ENCODE results near the gene HSP90AB1.

HSP90AB1 gene

DNA sequence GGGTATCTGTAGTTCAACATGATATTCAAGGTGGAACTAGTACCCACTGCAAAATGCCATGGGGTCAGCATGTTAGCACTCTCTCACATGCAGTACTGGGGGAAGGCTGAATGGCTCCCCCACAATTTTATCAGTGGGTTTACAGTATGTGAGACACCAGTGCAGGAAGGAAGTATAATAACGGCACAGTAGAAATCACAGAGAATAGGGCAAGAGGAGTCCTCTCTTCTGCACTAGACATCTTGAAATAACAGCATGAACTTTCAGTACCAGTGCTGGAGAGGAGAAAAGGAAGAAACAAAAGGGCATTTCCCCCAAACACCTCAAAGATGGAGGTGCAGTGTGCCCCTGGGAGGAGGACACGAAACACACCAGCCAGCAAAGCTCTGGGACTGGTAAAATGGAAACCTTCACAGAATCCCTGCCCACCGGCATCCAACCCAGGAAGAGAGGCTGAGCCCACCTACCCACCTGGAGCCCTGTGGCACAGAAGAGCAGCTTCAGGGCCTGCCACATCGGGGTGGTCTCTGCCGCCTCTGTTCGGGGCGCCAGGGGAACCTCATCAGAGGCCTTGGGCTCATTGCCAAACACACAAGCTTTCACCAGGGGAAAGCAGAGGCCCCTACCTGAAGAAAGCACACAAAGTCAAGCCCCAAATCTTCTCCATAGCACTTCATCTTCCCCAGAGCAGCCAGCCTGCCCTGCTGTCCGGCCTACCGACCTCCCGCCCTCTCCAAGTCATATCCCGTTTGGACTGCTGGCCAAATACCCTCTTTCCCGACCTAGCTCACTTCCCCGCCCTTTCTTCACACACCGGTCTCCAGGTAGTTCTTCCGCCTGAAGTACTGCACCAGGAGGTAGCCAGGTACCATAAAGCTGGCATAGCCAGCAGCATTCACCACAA lies 9.2 kb downstream of the HSP90AB1 start:
- no peak for FAIRE-seq

DNA sequence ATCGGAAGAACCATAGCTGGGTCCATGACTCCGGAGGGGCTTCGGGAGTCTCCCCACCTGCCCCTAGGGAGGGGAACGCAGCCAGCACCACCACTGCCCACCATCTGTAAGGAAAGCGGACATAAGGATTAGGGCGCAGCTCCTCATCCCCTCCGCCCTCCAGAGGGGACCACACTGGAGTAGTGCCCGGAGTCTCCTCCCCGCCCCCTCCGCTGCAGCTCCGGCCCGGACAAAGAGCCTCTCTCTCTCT lies 9.8 kb downstream of the HSP90AB1 start:
- no peak for FAIRE-seq

DNA sequence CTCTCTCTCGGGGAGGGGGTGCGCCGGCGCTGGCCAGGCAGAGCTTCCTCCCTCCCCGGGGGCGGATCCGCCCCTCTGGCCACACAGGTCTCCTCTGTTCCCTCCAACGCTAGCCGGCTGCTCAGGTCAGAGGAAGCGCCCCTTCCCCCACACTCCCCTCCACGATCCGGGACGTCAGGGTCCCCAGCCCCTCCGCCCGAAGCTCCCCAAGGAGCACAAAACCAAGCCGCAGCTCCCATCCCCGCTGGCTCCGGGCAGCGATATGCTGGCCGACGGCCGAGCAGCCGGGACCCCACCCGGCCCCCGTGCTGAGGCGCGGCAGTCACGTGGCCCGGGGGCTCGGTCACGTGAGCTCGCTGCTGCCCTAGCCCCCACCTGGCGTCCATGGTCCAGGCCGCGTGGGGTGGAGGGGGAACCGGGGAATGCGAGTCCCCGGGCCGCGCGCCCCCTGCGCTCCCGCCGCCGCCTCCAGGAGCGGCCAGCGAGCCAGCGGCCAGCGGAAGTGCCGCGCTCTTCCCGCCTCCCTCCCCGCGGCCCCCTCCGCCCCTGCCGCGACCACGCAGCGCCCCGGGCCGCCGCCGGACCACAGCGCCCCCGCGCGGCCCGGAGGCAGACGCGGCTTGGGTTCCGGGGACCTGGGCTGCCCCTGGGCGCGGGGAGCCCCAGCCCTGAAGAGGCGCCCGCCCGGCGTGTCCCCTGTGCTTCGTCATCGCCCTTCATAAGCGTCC lies 10.3 kb downstream of the HSP90AB1 start, which contains the start of gene SLC35B2:
TSS of gene SLC35B2 (minus strand) at position 504 of the 728 bp plus-strand sequence. CDS start at position 386, 118 bp downstream.
- FAIRE-seq = no peak

DNA sequence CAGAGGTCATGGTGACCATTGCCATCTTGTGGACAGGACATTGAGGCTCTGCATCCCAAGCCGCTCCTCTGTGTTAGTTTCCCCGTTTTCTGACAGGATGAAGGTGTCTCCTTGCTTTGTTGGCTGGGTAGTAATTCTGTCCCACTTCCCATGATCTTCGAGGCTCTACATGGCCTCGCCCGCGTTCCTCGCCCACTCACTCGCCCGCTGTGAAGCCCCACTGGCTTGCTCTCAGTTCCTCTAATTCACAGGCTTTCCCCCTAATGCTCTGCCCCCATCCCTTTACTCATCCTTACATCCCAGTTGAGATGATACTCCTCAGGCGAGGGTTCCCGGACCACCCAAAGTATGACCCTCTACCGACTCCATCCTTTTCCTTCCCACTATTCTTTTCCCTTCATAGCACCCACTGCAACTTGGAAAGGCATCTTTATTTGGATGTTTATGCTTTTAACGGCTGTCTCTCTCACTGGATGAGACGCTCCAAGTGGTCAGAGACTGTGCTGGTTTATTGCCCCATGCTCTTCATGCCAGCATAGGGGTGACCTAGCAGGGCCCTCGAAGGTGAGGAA lies 10.9 kb downstream of the HSP90AB1 start:
- no peak for FAIRE-seq

DNA sequence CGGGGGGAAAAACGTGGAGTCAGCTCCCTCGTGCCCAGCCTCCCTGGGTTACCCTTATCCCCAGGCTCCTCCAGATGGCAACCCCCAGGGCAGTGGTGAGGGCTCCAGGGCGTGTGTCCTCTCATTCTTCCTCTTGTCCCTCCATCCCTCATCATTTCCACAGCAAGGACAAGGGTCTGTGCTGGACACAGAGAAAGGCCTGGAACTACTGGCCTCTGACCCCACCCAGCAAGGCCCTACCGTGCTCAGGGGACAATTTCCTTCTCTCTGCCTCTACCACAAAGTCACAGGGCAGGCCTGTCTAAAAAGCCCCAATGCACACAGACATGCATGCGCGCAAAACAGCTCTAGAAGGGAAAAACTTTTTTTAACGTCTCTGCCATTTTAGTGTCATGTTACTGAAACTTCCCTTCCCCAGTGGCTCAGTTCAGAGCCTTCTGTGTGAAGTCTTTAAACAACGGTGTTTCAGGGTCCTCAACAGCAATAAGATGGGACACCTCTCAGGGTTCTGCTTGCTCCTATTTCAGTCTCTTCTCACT lies 11.5 kb downstream of the HSP90AB1 start:
- no peak for FAIRE-seq

DNA sequence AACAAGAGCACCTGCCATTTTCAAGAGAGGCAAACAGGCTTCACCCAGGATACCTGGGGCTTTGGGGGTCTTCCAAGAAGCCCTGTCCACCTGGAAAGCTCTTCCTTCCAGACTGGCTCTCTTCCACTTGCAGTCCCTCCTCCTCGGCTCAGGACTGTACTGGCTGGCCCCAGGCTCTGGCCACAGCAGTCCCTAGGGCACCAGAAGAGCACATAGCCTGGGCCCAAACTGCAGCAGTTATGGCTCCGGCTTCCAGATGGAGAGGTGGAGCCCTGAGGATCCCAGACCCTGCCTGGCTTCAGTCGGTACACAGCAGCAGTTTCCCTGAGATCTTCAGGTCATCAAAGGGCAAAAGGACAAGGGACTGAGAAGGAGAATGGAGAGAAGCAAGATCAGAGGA lies 12.0 kb downstream of the HSP90AB1 start:
- no peak for FAIRE-seq

DNA sequence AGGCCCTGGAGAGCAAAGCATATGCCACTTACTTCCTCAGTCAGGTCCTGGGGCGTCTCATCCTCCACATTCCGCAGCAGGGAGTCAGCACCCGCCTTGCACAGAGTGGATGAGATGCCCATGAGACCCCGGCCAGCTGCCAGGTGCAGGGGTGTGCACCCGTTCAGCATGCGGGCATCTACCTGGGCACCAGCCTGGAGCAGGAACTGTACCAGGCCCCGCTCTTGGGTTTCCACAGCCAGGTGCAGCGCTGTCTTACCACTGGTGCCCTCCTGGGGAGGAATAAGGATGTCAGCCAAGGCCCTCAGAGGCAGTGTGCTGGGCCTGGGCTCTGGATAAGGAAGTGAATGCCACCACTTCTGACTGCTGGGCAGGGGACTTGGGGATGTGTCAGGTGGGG lies 13.1 kb downstream of the HSP90AB1 start:
- FAIRE-seq = no peak

DNA sequence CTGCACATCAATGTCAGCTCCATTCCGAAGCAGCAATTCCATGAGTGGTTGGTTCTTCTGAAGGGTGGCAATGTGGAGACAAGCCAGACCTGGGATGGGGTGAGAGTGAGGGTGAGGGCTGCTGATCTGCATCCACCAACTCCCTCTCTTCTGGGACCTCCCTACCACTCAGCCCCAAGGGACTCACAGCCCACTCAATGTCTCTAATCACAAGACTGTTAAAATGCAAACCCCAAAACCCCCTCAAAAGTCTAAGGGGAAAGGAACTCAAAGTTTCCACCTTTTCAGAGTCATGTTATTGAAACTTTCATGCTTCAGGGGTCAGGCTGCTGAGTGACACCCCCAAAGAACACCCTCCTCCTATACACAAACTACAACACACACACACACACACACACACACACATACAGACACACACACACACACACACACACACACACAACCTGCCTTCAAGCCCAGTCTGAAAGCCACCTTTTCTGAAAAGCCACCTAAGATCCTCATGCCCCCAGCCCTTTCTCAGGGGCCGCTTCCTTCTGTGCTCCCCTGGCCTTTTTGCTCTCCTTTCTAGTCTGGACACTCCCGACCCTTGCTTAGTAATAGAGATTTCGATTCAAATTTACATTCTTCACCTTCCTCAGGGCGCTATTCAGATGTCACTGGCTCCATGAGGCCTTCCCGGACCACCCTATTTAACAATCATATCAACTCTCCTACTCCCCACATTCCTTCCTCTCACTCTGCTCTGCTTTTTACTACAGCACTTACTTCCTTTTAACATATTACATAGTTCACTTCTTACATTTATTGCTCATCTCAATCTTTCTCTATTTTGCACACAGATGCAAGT lies 13.8 kb downstream of the HSP90AB1 start:
- FAIRE-seq = no peak

DNA sequence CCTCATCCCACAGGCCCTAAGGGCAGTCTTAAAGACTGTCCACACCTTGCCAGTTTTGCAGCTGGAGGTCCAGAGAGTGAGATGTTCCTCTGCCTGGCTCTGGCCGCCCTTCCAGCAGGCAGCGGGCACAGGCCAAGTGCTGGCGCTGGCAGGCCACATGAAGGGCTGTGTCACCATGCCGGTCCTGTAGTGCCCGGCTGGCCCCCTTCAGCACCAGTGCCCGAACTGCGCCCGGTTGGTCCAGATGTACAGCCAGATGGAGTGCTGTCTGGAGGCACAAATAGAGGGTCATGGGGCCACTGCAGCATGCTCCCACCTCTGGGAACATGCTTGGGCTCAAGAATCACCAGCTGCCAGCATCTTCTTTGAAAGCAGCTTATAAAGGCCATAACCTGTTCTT lies 14.7 kb downstream of the HSP90AB1 start:
- no peak for FAIRE-seq

DNA sequence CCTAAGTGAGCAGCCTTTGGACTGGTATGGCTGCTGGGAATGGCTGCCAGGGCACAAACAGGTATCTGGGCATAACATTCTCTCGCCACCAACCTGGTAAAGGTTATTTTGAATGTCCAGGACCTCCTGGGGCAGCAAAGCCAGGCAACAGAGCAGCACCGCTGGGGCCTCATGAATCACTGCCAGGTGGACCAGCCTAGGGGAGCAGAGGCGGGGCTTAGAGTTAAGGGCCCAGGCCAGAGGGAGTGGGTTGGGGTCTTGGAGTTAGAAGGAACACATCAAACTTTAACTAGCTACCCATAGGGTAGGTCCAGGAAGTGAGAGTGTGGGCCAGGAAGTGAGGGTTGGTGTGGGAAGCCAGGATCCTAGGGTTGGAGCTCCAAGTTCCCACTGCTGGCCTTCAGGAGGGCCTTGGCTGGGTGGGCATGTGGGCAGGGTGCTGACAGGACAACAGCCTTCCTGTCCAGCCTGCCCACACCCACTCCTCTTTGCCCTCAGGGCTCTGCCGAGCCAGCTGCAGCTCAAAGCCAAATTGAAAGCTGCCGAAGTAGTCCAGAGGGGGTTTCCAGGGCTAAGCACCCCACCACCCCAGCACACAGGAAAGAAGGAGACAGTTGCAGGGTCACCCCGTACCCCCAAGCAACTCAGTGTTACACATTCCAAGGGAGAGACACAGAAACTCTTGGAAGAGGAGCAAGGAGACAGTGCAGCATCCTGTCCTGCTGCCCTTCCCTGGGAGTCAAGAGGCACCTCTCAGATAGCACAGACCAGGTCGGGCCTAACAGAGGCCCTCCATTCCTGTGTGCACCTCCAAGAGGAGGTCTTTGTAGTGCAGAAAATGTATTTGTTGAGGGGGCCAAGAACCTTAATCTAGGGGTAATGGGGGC lies 15.8 kb downstream of the HSP90AB1 start:
- FAIRE-seq = no peak

DNA sequence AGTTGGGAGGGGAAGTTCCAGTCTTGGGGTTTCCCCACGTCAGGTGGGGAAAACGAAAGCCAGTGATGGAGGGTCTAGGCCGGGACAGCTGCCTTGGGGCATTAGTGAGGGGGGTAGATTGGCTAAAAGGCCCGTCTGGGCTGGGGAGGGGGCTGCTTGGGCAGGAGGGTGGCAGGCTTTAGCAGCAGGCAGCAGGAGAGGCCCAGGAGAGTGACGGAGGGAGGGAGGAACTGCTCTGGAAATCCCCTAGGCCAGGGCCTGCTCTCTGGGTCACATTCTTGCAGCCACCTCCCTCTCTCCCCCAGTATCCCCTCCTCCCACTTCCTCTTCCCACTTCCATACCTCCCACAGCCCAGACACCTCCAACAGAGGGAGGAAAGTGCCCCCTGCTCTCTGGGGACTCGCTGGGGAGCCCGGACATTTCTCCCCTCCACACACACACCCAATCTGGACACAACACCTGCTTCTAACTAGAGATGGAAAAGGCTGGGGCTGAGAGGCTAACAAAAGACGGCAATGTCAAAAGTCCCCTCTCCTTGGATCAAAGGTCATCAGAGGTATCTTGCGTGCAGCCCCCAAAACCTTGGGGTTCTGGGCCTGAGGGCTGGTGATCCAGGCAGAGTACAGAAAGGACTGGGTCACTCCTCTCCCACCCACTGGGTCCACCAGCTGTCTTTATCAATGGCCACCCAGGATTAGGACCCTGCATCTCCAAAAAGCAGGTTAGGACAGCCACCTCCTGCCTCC lies 16.6 kb downstream of the HSP90AB1 start:
- no peak for FAIRE-seq

DNA sequence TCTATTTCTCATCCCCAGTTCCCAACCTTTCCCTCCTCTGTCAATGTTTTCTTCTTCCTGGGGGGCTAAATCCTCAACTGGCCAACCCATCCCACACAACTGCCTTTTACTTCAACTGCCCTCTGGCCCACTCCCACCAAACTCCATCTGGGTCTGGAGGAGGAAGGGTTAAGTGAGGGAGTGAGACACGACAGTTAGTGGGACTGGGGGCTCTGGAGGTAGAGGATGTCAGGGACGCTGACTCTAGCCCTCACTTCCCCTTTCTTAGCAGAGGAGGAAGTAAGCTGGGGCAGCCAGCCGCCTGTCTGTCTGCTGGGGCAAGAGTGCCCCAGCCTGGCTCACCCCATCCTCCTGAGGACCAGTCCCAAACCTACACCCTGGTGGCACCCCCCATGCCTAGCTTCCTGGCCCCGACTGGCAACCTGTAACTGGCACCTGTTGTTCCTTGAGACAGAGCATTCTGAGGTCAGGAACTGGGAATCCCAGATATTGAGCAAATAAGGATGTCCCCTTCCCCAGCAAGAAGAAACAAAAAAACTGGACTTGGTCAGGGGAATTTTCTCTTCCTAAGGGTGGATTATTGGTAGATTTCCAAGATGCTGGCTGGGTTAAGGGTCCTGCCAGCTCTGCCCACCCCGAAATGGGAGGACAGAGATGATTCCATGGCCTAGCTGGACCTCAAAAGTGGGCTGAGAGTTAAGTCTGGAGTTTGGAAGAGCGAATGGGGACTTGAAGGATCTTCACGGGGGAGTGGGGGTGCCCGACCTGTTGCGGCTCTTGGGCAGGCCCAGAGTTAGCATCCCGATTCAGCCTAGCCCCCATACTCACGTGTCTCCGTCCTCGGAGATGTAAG lies 17.5 kb downstream of the HSP90AB1 start:
- FAIRE-seq = no peak

DNA sequence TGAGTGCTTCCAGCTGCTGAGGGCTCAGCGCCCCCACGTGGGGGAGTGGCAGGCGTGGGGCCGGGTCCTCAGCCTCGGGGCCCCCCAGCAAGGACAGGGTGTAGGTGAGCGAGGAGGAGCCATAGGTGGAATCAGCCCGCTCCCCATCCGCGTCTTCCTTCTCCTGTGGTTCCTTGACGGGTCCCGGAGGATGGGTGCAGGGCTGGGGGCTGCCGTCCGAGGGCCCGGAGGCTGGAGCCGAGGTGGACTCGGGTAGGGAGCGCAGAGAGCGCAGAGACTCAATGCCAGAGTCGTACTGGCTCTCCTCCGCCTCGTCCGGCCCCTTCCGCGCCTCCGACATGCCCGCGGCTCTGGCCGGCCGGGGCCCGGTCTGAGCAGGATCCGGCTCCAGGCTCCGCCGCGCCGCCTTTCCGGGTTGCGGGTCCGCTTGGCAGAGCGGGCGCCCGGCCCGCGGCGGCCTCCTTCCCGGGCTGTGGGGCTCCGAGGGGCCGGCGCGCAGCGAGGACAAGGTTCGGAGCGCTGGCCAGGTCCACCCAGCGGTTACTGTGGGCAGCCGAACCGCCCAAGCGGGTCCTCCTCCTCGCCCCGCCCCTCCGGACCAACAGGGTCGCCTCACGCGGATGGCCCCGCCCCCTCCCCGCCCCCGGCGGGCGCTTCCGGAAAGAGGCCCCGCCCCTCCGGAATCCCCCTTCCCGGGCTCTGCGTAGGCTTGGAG lies 18.3 kb downstream of the HSP90AB1 start, which contains the start of gene NFKBIE:
TSS of gene NFKBIE (minus strand) at position 545 of the 715 bp plus-strand sequence. CDS start at position 340, 205 bp downstream.
- no peak for FAIRE-seq

DNA sequence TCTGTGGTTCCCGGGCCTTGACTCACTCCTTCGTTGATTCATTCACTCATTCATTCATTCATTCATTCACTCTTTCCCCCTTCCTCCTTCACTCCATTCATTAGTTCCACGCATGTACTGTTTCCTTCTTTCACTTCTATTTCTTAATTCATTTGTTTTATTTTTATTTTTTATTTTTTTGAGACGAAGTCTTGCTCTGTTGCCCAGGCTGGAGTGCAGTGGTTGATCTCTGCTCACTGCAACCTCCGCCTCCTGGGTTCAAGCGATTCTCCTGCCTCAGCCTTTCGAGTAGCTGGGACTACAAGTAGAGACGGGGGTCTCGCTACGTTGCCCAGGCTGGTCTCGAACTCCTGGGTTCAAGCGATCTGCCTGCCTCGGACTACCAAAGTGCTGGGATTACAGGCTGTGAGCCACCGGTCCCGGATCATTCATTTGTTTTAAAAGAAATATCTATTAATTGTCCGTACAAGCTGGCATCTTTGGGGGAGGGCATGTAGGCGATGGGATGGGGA lies 18.9 kb downstream of the HSP90AB1 start:
- no peak for FAIRE-seq

DNA sequence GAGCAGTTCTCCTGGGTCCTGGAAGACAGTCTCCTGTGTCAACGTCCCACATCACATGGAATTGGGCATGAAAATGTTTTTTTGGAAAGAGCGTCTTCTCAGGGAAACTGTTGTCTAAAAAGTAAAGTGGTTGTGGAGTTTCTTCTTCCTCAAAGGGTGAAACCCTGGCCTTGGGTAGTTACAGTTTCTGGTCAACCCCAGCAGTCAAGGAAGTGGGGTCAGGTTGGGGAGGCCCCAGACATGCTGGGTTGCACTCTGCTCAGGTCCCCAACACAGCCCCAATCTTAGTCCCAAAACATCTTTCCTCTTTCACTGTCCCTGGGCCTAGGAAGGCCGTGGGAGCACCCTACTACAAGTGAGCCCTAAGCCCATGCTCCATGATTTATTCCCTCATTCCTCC lies 19.4 kb downstream of the HSP90AB1 start:
- FAIRE-seq = no peak

DNA sequence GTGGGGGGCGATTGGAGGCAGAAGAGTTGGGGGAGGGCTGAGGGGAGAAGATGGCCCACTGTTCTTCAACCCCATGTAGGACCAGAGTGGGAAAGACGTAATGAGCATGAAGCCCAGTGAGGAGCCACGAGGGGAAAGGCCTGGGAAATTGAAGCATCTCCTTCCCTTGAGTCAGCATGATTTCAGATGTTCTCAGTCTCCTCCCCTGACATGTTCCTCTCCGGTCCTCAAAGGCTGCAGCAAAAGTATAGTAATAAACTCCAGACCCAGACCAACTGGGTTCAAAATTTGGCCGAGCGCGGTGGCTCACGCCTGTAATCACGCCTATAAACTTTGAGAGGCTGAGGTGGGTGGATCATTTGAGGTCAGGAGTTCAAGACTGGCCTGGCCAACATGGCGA lies 20.4 kb downstream of the HSP90AB1 start:
- FAIRE-seq = no peak

DNA sequence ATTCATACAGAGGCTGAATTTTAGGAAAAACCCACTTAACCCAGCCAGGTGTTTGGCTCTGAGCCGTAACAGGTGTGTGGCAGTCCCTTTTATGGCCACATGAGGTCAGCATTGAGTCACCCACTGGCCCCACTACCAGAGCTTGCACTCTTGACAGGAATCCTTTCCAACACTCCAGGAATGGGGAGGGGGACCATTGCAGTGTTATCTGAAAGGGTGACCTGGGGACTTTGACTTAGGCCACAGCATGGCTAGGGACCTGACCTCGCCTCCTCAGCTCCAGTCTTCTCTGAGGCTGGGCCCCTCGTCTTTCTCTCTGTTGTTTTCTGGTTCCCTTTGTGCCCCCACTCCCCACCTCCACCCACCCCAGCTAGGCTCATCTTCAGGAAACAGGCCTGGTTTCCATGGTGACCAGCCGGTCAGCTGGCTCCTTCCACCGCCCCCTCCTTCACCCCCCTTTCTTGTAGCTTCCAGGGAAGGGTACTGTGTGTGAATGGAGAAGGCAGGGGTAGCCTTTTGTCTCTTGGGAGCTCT lies 21.3 kb downstream of the HSP90AB1 start:
- no peak for FAIRE-seq

DNA sequence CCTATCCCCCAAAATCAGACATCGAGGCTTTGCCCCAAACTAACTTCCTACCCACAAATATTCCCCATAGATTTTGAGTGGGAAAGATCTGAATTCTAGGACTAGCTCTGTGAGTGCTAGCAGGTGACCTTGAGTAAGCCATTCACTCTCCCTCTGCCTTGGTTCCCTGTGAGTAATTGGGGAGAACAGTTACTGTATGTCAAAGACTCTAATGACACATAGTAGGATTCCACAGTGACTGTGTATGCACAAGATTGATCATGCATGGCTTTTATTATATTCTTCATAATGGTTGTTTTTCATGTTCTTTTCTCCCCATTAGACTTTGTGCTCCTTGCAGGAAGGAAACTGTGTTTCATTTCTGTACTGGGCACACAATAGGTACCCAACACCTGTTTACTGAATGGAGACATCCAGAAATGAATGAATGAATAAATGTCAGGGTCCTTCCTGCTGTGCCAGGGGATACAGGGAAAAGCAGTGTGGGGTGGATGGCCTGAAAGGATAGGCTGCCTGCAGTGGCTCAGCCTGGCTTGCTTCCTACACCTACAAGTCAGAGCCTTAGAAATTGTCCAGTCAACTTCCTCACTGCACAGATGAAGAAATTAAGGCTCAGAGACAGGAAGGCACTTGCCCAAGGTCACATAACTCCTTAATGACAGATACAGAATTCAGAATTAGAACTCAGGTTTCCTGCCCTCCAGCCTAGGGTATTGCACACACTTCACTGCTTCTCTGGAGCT lies 22.4 kb downstream of the HSP90AB1 start:
- FAIRE-seq = no peak
